Stomach (tissue), 9 donors: ENCODE measurements around the gene MPC2. TPM values are rescaled to one million over a fixed set of nuclear protein-coding genes. Genes with fewer than 3 reads are reported as not detected.
"Not testable (repeated sequence)": the region's sequence is repeated elsewhere in the genome, so short reads cannot be mapped to it uniquely, and the experiment has no call there.

ENCODE experiments used
- DNase-seq, 2 donors: peaks; one replicate each; pipeline versions ENCODE4 v3.0.0 to v3.0.0-alpha.2; 2013 to 2019
- H3K27ac ChIP-seq, 5 donors: fragments of 200-600 bp in 4 of 5; sonication (generic) in 4 of 5; one replicate each; pipeline ENCODE4 v1.5.1; 2013 to 2019; ENCODE audit warnings: mild to moderate bottlenecking in 1 of 5, moderate library complexity in 1 of 5
- H3K27me3 ChIP-seq, 3 donors: fragments of 200-600 bp; sonication (generic); one replicate each; pipeline ENCODE4 v1.5.1; 2017 to 2019; ENCODE audit warnings: mixed run types in 1 of 3
- H3K36me3 ChIP-seq, 4 donors: fragments of 200-600 bp; sonication (generic); 1 replicate in 3 of 4; 2 replicates in 1 of 4; pipeline ENCODE4 v1.5.1; 2016 to 2019
- H3K4me1 ChIP-seq, 4 donors: fragments of 200-600 bp; sonication (generic); one replicate each; pipeline ENCODE4 v1.5.1; 2016 to 2019
- H3K4me3 ChIP-seq, 4 donors: fragments of 200-600 bp; sonication (generic) in 3 of 4; one replicate each; pipeline ENCODE4 v1.5.1; 2016 to 2019; ENCODE audit warnings: mild to moderate bottlenecking in 1 of 4
- H3K9me3 ChIP-seq, 4 donors: fragments of 200-600 bp; sonication (generic); one replicate each; pipeline ENCODE4 v1.5.1; 2016 to 2019
- CTCF ChIP-seq, 7 experiments: fragments of 450-650 bp in 4 of 7; fragments of 200-600 bp in 3 of 7; sonication (generic) in 3 of 7; IDR thresholded peaks; one replicate each; pipeline ENCODE4 v1.5.1; 2016 to 2019; ENCODE audit warnings: antibody characterized with exemption in 7 of 7, control low read depth in 2 of 7, mild to moderate bottlenecking in 1 of 7
- EP300 ChIP-seq: sonication (generic); formaldehyde crosslinking; IDR thresholded peaks from one replicate; pipeline ENCODE4 v1.6.1; 2017; ENCODE audit warnings: antibody characterized with exemption
- POLR2A ChIP-seq, 4 donors: fragments of 450-650 bp; IDR thresholded peaks; one replicate each; pipeline ENCODE4 v1.6.1; 2016; ENCODE audit warnings: antibody characterized with exemption in 4 of 4, control low read depth in 2 of 4, mild to moderate bottlenecking in 1 of 4, moderate library complexity in 1 of 4
- POLR2AphosphoS5 ChIP-seq, 3 donors: sonication (generic); formaldehyde crosslinking; IDR thresholded peaks; one replicate each; pipeline ENCODE4 v1.6.1; 2016; ENCODE audit warnings: antibody characterized with exemption in 3 of 3
- WGBS, 5 donors: extraction: QIAGEN DNeasy Blood & Tissue Kit in 3 of 5; methylation state at CpG; one replicate each; pipeline versions ENCODE4 v1.1.5 to v1.1.7; 2013 to 2018; 5-methylcytosine and 5-hydroxymethylcytosine counted together
- intact Hi-C: fragments of 100-400 bp; cut with DNase I; formaldehyde crosslinking; loops from one replicate; pipeline ENCODE4 v1.15.1; 2023; ENCODE audit warnings: low total_unique reads
- polyA plus RNA-seq, 3 donors: library from polyadenylated mRNA; stranded (reverse); fragments of 200-250 nt; gene quantifications; one replicate each; pipeline ENCODE4 v1.2.3, GENCODE V29; 2013
- total RNA-seq, 5 donors: library from RNA; depleted of rRNA; stranded (reverse); fragments of >200 nt; gene quantifications; one replicate each; pipeline versions ENCODE4 v1.1.0 to v1.2.3, GENCODE V29; 2014 to 2016
- donor health status: healthy with polysubstance abuse.
- donor health status: Bipolar disorder and iron deficiency.
- donor health status: healthy.

MPC2 gene
- total and polyA plus RNA-seq, 8 donors, result 47.2 to 271 (median 62.2) TPM

GRCh38 chr1:167929725-167930124, 7.1 kb downstream of the MPC2 start:
- Histone ChIP-seq H3K27ac (no peak overlapping the region), H3K4me3 (no peak overlapping the region), H3K9me3 (no peaks in the 10 kb centered on the region), H3K36me3 (no peaks in the 10 kb centered on the region), H3K4me1 (peaks cover 10 to 96% (median 49%) of the 10 kb centered on the region in 4 donors), H3K27me3 (no peaks in the 10 kb centered on the region)
- WGBS, 5 donors, result 29 to 50% (median 36%) methylated on average over 1 of the region's 1 CpG
- no peak for DNase-seq
- TF ChIP-seq CTCF (IDR thresholded peaks at IDR 0.05) (no peak), EP300 (no peak), POLR2AphosphoS5 (IDR thresholded peaks at IDR 0.05) (no peak), POLR2A (IDR thresholded peaks at IDR 0.05) (no peak)
- intact Hi-C loops, result no loop called here

- H3K4me3 ChIP-seq, result not testable (repeated sequence)
- 85 to 90% (median 87%) methylated on average over 9 of the region's 9 CpGs for WGBS, 5 donors
Observed at GRCh38 chr1:167928919-167929318, 8.0 kb downstream of the MPC2 start.

GRCh38 chr1:167928457-167928852, 8.4 kb downstream of the MPC2 start:
- Histone ChIP-seq H3K27ac (no peak overlapping the region), H3K9me3 (no peaks in the 10 kb centered on the region), H3K36me3 (peaks cover 0 to 7% (median 0%) of the 10 kb centered on the region in 4 donors), H3K4me1 (peaks cover 10 to 95% (median 46%) of the 10 kb centered on the region in 4 donors), H3K27me3 (no peaks in the 10 kb centered on the region), H3K4me3 (no peak overlapping the region)
- TF ChIP-seq POLR2AphosphoS5 (IDR thresholded peaks at IDR 0.05) (no peak), CTCF (IDR thresholded peaks at IDR 0.05) (no peak), EP300 (no peak), POLR2A (IDR thresholded peaks at IDR 0.05) (no peak)
- intact Hi-C loops, result no loop called here
- no peak for DNase-seq
- WGBS, 5 donors, result 80 to 88% (median 85%) methylated on average over 2 of the region's 2 CpGs

More at GRCh38 chr1:167928919-167929318, 8.0 kb downstream of the MPC2 start:
- DNase-seq, H3K36me3 ChIP-seq, H3K27ac ChIP-seq, H3K9me3 ChIP-seq, H3K27me3 ChIP-seq, intact Hi-C loops: not testable (repeated sequence)
- peaks cover 10 to 95% (median 48%) of the 10 kb centered on the region in 4 donors for H3K4me1 ChIP-seq

GRCh38 chr1:167927046-167927754, 9.7 kb downstream of the MPC2 start:
- Histone ChIP-seq H3K27ac (peak overlapping the region in 2 of 5 donors; percentile 5 to 35), H3K4me3 (peak overlapping the region in 1 of 4 donors; percentile 27), H3K27me3 (no peaks in the 10 kb centered on the region), H3K36me3 (peaks cover 0 to 14% (median 0%) of the 10 kb centered on the region in 4 donors), H3K9me3 (no peaks in the 10 kb centered on the region), H3K4me1 (peaks cover 7 to 91% (median 45%) of the 10 kb centered on the region in 4 donors)
- intact Hi-C loops, result no loop called here
- 56 to 66% (median 65%) methylated on average over 4 of the region's 4 CpGs for WGBS, 5 donors
- DNase-seq, result no peak
- TF ChIP-seq EP300, result no peak

GRCh38 chr1:167926486-167926997, 10.3 kb downstream of the MPC2 start:
- Histone ChIP-seq H3K36me3 (peaks cover 0 to 14% (median 0%) of the 10 kb centered on the region in 4 donors), H3K9me3 (no peaks in the 10 kb centered on the region), H3K4me1 (peaks cover 7 to 91% (median 42%) of the 10 kb centered on the region in 4 donors), H3K4me3 (peak overlapping the region in 2 of 4 donors; percentile 9 to 27), H3K27me3 (no peaks in the 10 kb centered on the region), H3K27ac (peak overlapping the region in 1 of 5 donors; percentile 35)
- peak; percentile 40 to 58 for DNase-seq
- intact Hi-C loops, result no loop called here
- 37 to 56% (median 52%) methylated on average over 6 of the region's 6 CpGs for WGBS, 5 donors
- TF ChIP-seq POLR2A (IDR thresholded peaks at IDR 0.05), result no peak
- no peak for TF ChIP-seq CTCF (IDR thresholded peaks at IDR 0.05)
- peak in 1 of 3 donors; percentile 10 for TF ChIP-seq POLR2AphosphoS5 (IDR thresholded peaks at IDR 0.05)
- TF ChIP-seq EP300, result no peak
